Neural progenitor cell (in vitro differentiated cells): Measurements from ENCODE around the gene CNPY4. TPM values are rescaled to one million over a fixed set of nuclear protein-coding genes. Genes with fewer than 3 reads are reported as not detected.

Experiments
- DNase-seq: peaks from one replicate; pipeline ENCODE4 v3.0.0-alpha.2; 2016; ENCODE audit warnings: low spot score
- H2AFZ ChIP-seq: fragments of 200-600 bp; sonication (generic); replicated peaks from 2 replicates; pipeline ENCODE4 v1.6.1; 2016; ENCODE audit warnings: antibody characterized with exemption
- H3F3A ChIP-seq: fragments of 200-600 bp; sonication (generic); 2 replicates; pipeline ENCODE4 v1.6.1; 2016; ENCODE audit warnings: antibody characterized with exemption, low read depth
- H3K27ac ChIP-seq: fragments of 200-600 bp; sonication (generic); 2 replicates; pipeline ENCODE4 v1.5.1; 2016; ENCODE audit warnings: mild to moderate bottlenecking
- H3K27me3 ChIP-seq: fragments of 200-600 bp; sonication (generic); 2 replicates; pipeline ENCODE4 v1.6.1; 2016; ENCODE audit warnings: mild to moderate bottlenecking, moderate library complexity
- H3K36me3 ChIP-seq: fragments of 200-600 bp; sonication (generic); 2 replicates; pipeline ENCODE4 v1.5.1; 2016
- H3K4me1 ChIP-seq: fragments of 200-600 bp; sonication (generic); 2 replicates; pipeline ENCODE4 v1.6.1; 2016; ENCODE audit warnings: mixed run types
- H3K4me2 ChIP-seq: fragments of 200-600 bp; sonication (generic); 2 replicates; pipeline ENCODE4 v1.6.1; 2016
- H3K4me3 ChIP-seq: fragments of 200-600 bp; sonication (generic); 2 replicates; pipeline ENCODE4 v1.5.1; 2016
- H3K79me2 ChIP-seq: fragments of 200-600 bp; sonication (generic); 2 replicates; pipeline ENCODE4 v1.6.1; 2016; ENCODE audit warnings: low read depth
- H3K9ac ChIP-seq: fragments of 200-600 bp; sonication (generic); 2 replicates; pipeline ENCODE4 v1.6.1; 2016
- H3K9me3 ChIP-seq: fragments of 200-600 bp; sonication (generic); 2 replicates; pipeline ENCODE4 v1.5.1; 2016; ENCODE audit warnings: low read depth
- H4K20me1 ChIP-seq: fragments of 200-600 bp; sonication (generic); 2 replicates; pipeline ENCODE4 v1.6.1; 2016; ENCODE audit warnings: low read depth
- H3K27ac Mint-ChIP-seq: 3 replicates; pipeline ENCODE4 v1.8.0; 2021; ENCODE audit warnings: mixed read lengths
- H3K27me3 Mint-ChIP-seq: 2 replicates; pipeline ENCODE4 v1.8.0; 2022; ENCODE audit warnings: low read depth, mild to moderate bottlenecking, inconsistent platforms, moderate library complexity, mixed read lengths; ENCODE audit not compliant: insufficient read depth
- H3K36me3 Mint-ChIP-seq: 3 replicates; pipeline ENCODE4 v1.8.0; 2021; ENCODE audit warnings: mixed read lengths
- H3K4me1 Mint-ChIP-seq: 3 replicates; pipeline ENCODE4 v1.8.0; 2021; ENCODE audit warnings: mixed read lengths
- H3K4me3 Mint-ChIP-seq: 3 replicates; pipeline ENCODE4 v1.8.0; 2021; ENCODE audit warnings: mild to moderate bottlenecking, moderate library complexity, mixed read lengths
- H3K9me3 Mint-ChIP-seq: 3 replicates; pipeline ENCODE4 v1.8.0; 2020; ENCODE audit warnings: mixed read lengths
- EZH2 ChIP-seq: fragments of 200-600 bp; sonication (generic); IDR thresholded peaks from 2 replicates; pipeline ENCODE4 v1.6.1; 2017; ENCODE audit warnings: antibody characterized with exemption, mild to moderate bottlenecking, moderate library complexity
- EZH2phosphoT487 ChIP-seq: fragments of 200-600 bp; sonication (generic); IDR thresholded peaks from 2 replicates; pipeline ENCODE4 v1.6.1; 2017; ENCODE audit warnings: antibody characterized with exemption
- total RNA-seq: library from RNA; depleted of rRNA; stranded (reverse); fragments of >200 nt; gene quantifications from 2 replicates; pipeline ENCODE4 v1.2.3, GENCODE V29; 2015; ENCODE audit warnings: low replicate concordance
- TF ChIP-seq, protein P1 (sequence below): fragments of 200-600 bp; sonication (generic); IDR thresholded peaks from 2 replicates; pipeline ENCODE4 v1.5.1; 2017; ENCODE audit warnings: antibody characterized with exemption, mild to moderate bottlenecking

Gene CNPY4
- total RNA-seq, 1 donor from 2014 or later: 25.8 TPM

DNA sequence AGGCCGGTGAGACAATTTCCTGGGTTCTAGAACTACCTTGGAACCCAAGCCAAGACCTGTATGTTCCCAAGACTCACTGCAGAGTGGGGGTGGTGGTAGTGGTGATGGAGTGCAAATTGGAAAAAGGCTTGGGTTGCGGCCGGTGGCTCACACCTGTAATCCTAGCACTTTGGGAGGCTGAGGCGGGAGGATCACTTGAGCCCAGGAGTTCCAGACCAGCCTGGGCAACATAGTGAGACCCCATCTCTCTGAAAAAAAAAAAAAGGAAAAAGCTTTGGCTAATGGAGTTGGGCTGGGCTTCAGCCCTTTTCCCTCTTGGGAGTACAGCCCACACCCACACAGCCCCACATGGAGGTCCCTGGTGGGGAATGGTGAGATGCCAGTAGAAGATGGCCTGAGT lies 13.9 kb upstream of the CNPY4 start:
- Histone ChIP-seq H2AFZ (no peak overlapping the region), H3K27me3 (no peaks in the 10 kb centered on the region), H3K79me2 (peaks cover 16% of the 10 kb centered on the region), H3K4me1 (no peaks in the 10 kb centered on the region), H4K20me1 (no peaks in the 10 kb centered on the region), H3K27ac (no peak overlapping the region), H3K4me2 (no peak overlapping the region), H3K9ac (no peak overlapping the region), H3K36me3 (no peaks in the 10 kb centered on the region), H3K4me3 (no peak overlapping the region), H3K9me3 (no peaks in the 10 kb centered on the region), H3F3A (peaks cover 20% of the 10 kb centered on the region)
- Mint-ChIP-seq H3K27me3 (peaks cover 15% of the 10 kb centered on the region), H3K4me1 (peaks cover 15% of the 10 kb centered on the region), H3K27ac (no peak overlapping the region), H3K9me3 (no peaks in the 10 kb centered on the region), H3K36me3 (peaks cover 15% of the 10 kb centered on the region), H3K4me3 (peak overlapping the region; percentile 57)
- DNase-seq: no peak
- TF ChIP-seq EZH2phosphoT487 (no peak), EZH2 (no peak)
- TF ChIP-seq, protein P1, sequence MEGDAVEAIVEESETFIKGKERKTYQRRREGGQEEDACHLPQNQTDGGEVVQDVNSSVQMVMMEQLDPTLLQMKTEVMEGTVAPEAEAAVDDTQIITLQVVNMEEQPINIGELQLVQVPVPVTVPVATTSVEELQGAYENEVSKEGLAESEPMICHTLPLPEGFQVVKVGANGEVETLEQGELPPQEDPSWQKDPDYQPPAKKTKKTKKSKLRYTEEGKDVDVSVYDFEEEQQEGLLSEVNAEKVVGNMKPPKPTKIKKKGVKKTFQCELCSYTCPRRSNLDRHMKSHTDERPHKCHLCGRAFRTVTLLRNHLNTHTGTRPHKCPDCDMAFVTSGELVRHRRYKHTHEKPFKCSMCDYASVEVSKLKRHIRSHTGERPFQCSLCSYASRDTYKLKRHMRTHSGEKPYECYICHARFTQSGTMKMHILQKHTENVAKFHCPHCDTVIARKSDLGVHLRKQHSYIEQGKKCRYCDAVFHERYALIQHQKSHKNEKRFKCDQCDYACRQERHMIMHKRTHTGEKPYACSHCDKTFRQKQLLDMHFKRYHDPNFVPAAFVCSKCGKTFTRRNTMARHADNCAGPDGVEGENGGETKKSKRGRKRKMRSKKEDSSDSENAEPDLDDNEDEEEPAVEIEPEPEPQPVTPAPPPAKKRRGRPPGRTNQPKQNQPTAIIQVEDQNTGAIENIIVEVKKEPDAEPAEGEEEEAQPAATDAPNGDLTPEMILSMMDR: no peak

DNA sequence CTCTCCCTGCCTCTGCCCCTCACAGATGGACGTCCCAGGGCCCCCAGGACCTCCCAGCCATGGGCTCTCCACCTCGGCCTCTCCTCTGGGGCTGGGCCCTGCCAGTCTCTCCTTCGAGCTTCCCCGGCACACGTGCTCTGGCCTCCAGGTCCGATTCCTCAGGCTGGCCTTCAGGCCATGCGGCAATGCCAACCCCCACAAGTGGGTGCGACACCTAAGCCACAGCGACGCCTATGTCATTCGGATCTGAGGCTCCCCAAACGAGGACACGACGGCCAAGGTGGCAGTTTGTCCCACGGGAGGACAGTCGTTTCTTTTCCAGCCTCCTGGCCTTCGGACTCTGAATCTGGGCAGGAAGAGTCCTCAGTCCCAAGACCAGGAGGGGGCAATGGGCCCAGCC lies 12.8 kb upstream of the CNPY4 start:
- H3K27ac Mint-ChIP-seq: no peak overlapping the region

DNA sequence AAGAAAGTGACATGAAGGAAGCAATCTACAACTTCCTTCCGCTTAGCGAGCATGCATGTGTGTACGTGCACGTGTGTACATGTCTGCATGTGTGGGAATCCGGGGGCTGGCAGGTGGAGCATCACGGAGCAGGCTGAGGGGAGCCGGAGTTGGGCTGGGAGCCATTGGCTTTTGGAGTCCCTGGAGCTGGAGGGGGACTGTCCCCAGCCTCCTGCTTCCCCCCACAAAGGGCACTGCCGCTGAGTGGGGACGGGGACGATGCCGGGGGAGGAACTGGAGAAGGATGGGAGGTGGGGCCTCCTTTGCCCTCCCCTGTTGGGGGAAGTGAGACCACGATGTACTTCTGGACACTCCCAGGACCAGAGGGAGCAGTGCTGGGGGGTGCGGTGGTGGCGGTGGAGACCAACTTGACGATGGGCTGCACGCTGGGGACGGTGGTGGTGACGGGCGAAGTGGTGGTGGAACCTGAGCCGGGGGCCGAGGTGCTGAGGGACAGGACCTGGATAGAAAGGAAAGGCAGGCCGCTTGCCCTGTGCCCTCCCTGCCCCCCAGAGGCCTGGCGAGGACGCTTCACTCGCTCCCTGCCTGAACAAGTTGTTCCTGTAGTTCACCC lies 12.2 kb upstream of the CNPY4 start:
- Mint-ChIP-seq H3K27me3 (peaks cover 10% of the 10 kb centered on the region), H3K4me3 (no peak overlapping the region), H3K4me1 (peaks cover 15% of the 10 kb centered on the region), H3K27ac (no peak overlapping the region), H3K36me3 (peaks cover 18% of the 10 kb centered on the region), H3K9me3 (no peaks in the 10 kb centered on the region)
- Histone ChIP-seq H3K27ac (no peak overlapping the region), H4K20me1 (no peaks in the 10 kb centered on the region), H3F3A (peaks cover 9% of the 10 kb centered on the region), H3K79me2 (peaks cover 7% of the 10 kb centered on the region), H2AFZ (no peak overlapping the region), H3K4me2 (no peak overlapping the region), H3K4me1 (no peaks in the 10 kb centered on the region), H3K36me3 (no peaks in the 10 kb centered on the region), H3K9ac (no peak overlapping the region), H3K9me3 (no peaks in the 10 kb centered on the region), H3K27me3 (no peaks in the 10 kb centered on the region), H3K4me3 (no peak overlapping the region)
- DNase-seq: no peak
- TF ChIP-seq EZH2phosphoT487 (no peak), EZH2 (no peak)
- TF ChIP-seq, protein P1: no peak

More for the DNA sequence above, 12.8 kb upstream of the CNPY4 start:
- Mint-ChIP-seq H3K36me3 (peaks cover 18% of the 10 kb centered on the region), H3K4me1 (peaks cover 15% of the 10 kb centered on the region), H3K4me3 (no peak overlapping the region), H3K27me3 (peaks cover 12% of the 10 kb centered on the region), H3K9me3 (no peaks in the 10 kb centered on the region)
- H3K27ac ChIP-seq: no peak overlapping the region
- no peaks in the 10 kb centered on the region for H3K4me1 ChIP-seq
- H3K4me3 ChIP-seq: no peak overlapping the region
- no peak overlapping the region for H3K4me2 ChIP-seq
- TF ChIP-seq EZH2phosphoT487 (no peak), EZH2 (no peak)
- TF ChIP-seq, protein P1: no peak
- no peaks in the 10 kb centered on the region for H3K36me3 ChIP-seq
- H2AFZ ChIP-seq: no peak overlapping the region
- H4K20me1 ChIP-seq: no peaks in the 10 kb centered on the region
- peaks cover 15% of the 10 kb centered on the region for H3F3A ChIP-seq
- no peak overlapping the region for H3K9ac ChIP-seq
- no peak for DNase-seq
- H3K27me3 ChIP-seq: no peaks in the 10 kb centered on the region
- H3K9me3 ChIP-seq: no peaks in the 10 kb centered on the region
- H3K79me2 ChIP-seq: peaks cover 9% of the 10 kb centered on the region
